Stimulated activated effector memory CD8-positive, alpha-beta T cell treated with anti-CD3 and anti-CD28 coated beads, Interleukin-12 subunit alpha, Interleukin-12 subunit beta, amount 100 ng/mL, for 72 hours (primary cell): ENCODE measurements around the gene HDAC4.
A peak's percentile ranks its signal among the peaks of the same experiment; 100 is the strongest.
"Not testable (repeated sequence)": the region's sequence is repeated elsewhere in the genome, so short reads cannot be mapped to it uniquely, and the experiment has no call there.

Source experiments
- ATAC-seq: fragments of 150-1000 bp; cut with Tn5 transposase; 2 replicates; pipeline ENCODE4 v1.10.0; 2021
- DNase-seq, 2 donors: peaks; one replicate each; pipeline ENCODE4 v3.0.0; 2021 to 2022; ENCODE audit warnings: low spot score in 2 of 2
- H3K27ac Mint-ChIP-seq: one replicate; pipeline ENCODE4 v1.8.0; 2022; ENCODE audit warnings: mild to moderate bottlenecking, mixed read lengths
- H3K36me3 Mint-ChIP-seq: one replicate; pipeline ENCODE4 v1.8.0; 2022; ENCODE audit warnings: mild to moderate bottlenecking, mixed read lengths
- H3K4me1 Mint-ChIP-seq: one replicate; pipeline ENCODE4 v1.8.0; 2022; ENCODE audit warnings: mixed read lengths
- H3K4me3 Mint-ChIP-seq: one replicate; pipeline ENCODE4 v1.8.0; 2022; ENCODE audit warnings: mild to moderate bottlenecking, mixed read lengths
- H3K9me3 Mint-ChIP-seq: one replicate; pipeline ENCODE4 v1.8.0; 2022; ENCODE audit warnings: mixed read lengths

HDAC4 gene

GRCh38 chr2:239079671-239080294, 321.0 kb downstream of the HDAC4 start:
- Mint-ChIP-seq H3K36me3 (peaks cover 31% of the 10 kb centered on the region), H3K9me3 (no peaks in the 10 kb centered on the region), H3K4me3 (no peak overlapping the region), H3K27ac (no peak overlapping the region), H3K4me1 (no peaks in the 10 kb centered on the region)
- no peak for ATAC-seq
- no peak for DNase-seq

GRCh38 chr2:239078128-239078924, 322.5 kb downstream of the HDAC4 start:
- no peak overlapping the region for H3K27ac Mint-ChIP-seq
- DNase-seq (no peak), ATAC-seq (no peak)
- no peaks in the 10 kb centered on the region for H3K9me3 Mint-ChIP-seq
- H3K4me1 Mint-ChIP-seq, result no peaks in the 10 kb centered on the region
- H3K36me3 Mint-ChIP-seq, result peaks cover 40% of the 10 kb centered on the region
- H3K4me3 Mint-ChIP-seq, result no peak overlapping the region

- DNase-seq (no peak), ATAC-seq (no peak)
- no peaks in the 10 kb centered on the region for H3K4me1 Mint-ChIP-seq
- peak overlapping the region; percentile 34 for H3K27ac Mint-ChIP-seq
- H3K36me3 Mint-ChIP-seq, result peaks cover 50% of the 10 kb centered on the region
- no peak overlapping the region for H3K4me3 Mint-ChIP-seq
- H3K9me3 Mint-ChIP-seq, result no peaks in the 10 kb centered on the region
These were observed 323.6 kb downstream of the HDAC4 start for GRCh38 chr2:239077260-239077659.

GRCh38 chr2:239075918-239076758, 324.7 kb downstream of the HDAC4 start:
- Mint-ChIP-seq H3K36me3 (peaks cover 58% of the 10 kb centered on the region), H3K9me3 (no peaks in the 10 kb centered on the region), H3K27ac (peak overlapping the region; percentile 34), H3K4me3 (no peak overlapping the region), H3K4me1 (no peaks in the 10 kb centered on the region)
- no peak for ATAC-seq
- no peak for DNase-seq

- no peak for DNase-seq
- H3K4me1 Mint-ChIP-seq, result no peaks in the 10 kb centered on the region
- no peak overlapping the region for H3K4me3 Mint-ChIP-seq
- peak overlapping the region; percentile 40 for H3K27ac Mint-ChIP-seq
- peaks cover 43% of the 10 kb centered on the region for H3K36me3 Mint-ChIP-seq
- no peak for ATAC-seq
- no peaks in the 10 kb centered on the region for H3K9me3 Mint-ChIP-seq
These were observed 326.9 kb downstream of the HDAC4 start for GRCh38 chr2:239073745-239074530.

DNA sequence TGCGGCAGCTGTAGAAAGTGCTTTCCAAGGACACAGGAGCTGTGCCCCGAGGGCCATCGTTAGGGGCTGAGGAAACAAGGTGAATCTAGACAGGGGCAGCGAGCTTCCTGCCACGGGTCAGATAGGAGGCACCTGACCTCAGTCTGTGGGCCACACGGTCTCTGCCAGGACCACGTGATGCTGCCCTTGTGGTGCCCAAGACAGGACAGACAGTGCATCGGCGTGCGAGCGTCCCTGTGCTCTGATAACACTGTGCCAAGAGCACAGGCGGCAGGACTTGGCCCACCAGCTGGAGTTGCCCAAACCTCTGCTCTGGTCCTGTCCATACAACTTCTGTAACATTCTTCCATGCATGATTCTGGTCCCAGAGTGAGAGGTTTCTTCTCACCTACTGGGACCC, 327.6 kb downstream of the HDAC4 start:
- Mint-ChIP-seq H3K4me1 (no peaks in the 10 kb centered on the region), H3K36me3 (peaks cover 43% of the 10 kb centered on the region), H3K27ac (no peak overlapping the region)

DNA sequence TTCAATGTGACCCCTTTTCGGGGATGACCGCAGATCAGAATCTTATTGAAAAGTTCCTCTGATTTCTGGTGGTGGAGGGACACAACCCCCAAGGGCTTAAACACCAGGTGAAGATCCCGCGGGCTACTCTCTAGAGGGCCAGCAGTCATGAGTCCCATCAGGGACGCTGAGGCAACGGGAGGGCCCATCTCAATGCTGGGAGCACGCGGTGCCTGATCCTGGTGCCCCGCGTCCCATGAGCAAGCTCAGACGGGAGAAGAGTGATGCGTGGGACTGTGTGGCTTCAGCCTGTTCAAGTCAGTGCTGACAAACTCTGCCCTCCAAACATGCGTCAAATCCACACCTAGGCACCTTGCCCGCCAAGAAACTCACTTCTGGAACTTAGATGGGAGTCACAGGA, 328.0 kb downstream of the HDAC4 start:
- no peak for ATAC-seq
- no peaks in the 10 kb centered on the region for H3K9me3 Mint-ChIP-seq
- DNase-seq, result no peak
- H3K4me3 Mint-ChIP-seq, result no peak overlapping the region
- H3K27ac Mint-ChIP-seq, result no peak overlapping the region
- H3K4me1 Mint-ChIP-seq, result no peaks in the 10 kb centered on the region
- peaks cover 43% of the 10 kb centered on the region for H3K36me3 Mint-ChIP-seq

More for the DNA sequence above, 327.6 kb downstream of the HDAC4 start:
- no peaks in the 10 kb centered on the region for H3K9me3 Mint-ChIP-seq
- no peak overlapping the region for H3K4me3 Mint-ChIP-seq
- ATAC-seq, result no peak
- no peak for DNase-seq

GRCh38 chr2:239070466-239070865, 330.4 kb downstream of the HDAC4 start:
- Mint-ChIP-seq H3K4me1 (no peaks in the 10 kb centered on the region), H3K27ac (no peak overlapping the region), H3K36me3 (peaks cover 49% of the 10 kb centered on the region), H3K4me3 (no peak overlapping the region), H3K9me3 (no peaks in the 10 kb centered on the region)
- DNase-seq (no peak), ATAC-seq (no peak)

DNA sequence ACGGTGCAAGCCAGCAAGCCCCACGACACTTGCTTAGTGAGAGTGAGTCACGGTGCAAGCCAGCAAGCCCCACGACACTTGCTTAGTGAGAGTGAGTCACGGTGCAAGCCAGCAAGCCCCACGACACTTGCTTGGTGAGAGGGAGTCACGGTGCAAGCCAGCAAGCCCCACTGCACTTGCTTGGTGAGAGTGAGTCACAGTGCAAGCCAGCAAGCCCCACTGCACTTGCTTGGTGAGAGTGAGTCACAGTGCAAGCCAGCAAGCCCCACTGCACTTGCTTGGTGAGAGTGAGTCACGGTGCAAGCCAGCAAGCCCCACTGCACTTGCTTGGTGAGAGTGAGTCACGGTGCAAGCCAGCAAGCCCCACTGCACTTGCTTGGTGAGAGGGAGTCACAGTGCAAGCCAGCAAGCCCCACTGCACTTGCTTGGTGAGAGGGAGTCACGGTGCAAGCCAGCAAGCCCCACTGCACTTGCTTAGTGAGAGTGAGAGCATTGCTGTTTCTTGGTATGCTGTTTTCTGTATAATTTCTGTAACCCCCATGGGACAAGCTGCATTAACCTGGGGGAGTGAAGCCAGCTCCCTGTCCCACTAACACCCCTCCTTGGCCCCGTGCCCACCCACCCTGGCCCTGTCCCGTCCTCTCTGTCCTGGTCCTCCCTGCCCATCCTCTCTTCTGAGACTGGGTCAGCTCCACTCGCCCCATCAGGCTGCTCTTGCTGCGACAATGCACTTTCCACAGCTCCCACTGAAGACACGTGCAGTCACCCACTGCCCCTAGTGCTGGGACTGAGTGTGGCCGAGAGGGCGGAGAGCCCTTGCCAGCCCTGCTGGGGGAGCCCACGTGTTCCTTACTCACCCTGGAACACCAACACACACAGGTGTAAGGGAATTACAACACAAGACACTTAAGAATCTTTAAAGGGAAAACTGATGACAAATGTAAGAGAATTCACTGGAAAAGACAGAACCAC, 331.2 kb downstream of the HDAC4 start:
- H3K9me3 Mint-ChIP-seq, ATAC-seq, H3K4me1 Mint-ChIP-seq, DNase-seq, H3K4me3 Mint-ChIP-seq: not testable (repeated sequence)
- H3K27ac Mint-ChIP-seq, result peak overlapping the region; percentile 43
- H3K36me3 Mint-ChIP-seq, result peaks cover 41% of the 10 kb centered on the region

GRCh38 chr2:239068411-239068810, 332.4 kb downstream of the HDAC4 start:
- H3K36me3 Mint-ChIP-seq, result peaks cover 34% of the 10 kb centered on the region
- H3K27ac Mint-ChIP-seq, result no peak overlapping the region
- no peaks in the 10 kb centered on the region for H3K9me3 Mint-ChIP-seq
- DNase-seq (no peak), ATAC-seq (no peak)
- H3K4me3 Mint-ChIP-seq, result no peak overlapping the region
- H3K4me1 Mint-ChIP-seq, result no peaks in the 10 kb centered on the region

DNA sequence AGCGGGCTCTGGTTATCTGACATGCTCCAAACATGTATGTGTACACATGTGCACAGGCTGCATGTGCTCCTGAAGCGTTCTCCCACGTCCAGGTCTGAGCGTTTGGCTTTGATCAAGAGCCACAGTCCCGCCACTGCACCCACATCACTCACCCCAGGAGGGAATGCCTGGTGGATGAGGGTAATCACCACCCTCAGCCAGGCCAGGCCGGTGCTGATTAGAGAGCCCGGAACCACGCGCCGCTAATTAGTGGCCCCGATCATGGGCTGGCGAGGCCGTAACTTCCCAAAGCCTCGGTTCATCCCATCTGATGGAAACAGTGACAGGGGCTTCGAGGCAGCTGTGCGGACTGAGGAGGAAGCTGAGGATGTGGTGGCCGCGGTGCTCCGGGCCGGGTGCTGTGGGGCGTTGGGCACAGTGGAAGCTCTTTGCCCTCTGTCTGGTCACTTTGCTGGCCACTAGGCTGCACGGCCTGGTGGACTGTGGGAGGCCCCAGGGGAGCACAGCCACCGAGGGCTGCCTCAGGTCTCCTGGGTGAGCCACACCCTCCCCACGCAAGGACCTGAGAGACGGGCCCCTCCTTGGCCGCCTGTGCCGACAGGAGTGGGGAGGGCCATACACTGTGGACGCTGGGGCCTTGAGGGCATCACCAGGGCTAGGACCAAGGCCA, 333.5 kb downstream of the HDAC4 start:
- Mint-ChIP-seq H3K36me3 (peaks cover 24% of the 10 kb centered on the region), H3K27ac (no peak overlapping the region), H3K4me3 (no peak overlapping the region), H3K9me3 (no peaks in the 10 kb centered on the region), H3K4me1 (no peaks in the 10 kb centered on the region)
- ATAC-seq (no peak), DNase-seq (no peak)

GRCh38 chr2:239066597-239066996, 334.2 kb downstream of the HDAC4 start:
- Mint-ChIP-seq H3K9me3 (no peaks in the 10 kb centered on the region), H3K4me1 (no peaks in the 10 kb centered on the region), H3K4me3 (no peak overlapping the region), H3K36me3 (peaks cover 17% of the 10 kb centered on the region), H3K27ac (no peak overlapping the region)
- ATAC-seq (no peak), DNase-seq (no peak)

DNA sequence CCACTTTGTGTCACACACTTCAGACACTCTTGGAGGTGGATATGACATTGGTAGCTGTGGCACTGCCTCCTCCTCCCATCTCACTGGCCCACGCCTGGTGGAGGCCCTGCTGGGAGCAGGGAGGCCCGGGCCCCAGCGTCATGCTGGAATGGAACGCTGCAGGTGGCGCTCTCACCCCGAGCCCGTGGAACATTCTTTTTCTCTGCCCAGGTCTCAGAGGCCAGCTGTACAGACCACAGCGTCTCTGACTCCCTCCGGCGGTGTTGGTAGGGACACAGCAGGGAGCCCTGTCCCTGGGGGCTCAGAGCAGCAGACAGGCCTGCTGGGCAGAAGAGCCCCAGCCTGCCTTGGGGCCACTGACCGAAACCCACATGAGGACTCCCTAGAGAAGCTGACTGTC, 334.9 kb downstream of the HDAC4 start:
- Mint-ChIP-seq H3K27ac (no peak overlapping the region), H3K9me3 (no peaks in the 10 kb centered on the region), H3K4me3 (no peak overlapping the region), H3K4me1 (no peaks in the 10 kb centered on the region), H3K36me3 (peaks cover 16% of the 10 kb centered on the region)
- no peak for ATAC-seq
- DNase-seq, result no peak

DNA sequence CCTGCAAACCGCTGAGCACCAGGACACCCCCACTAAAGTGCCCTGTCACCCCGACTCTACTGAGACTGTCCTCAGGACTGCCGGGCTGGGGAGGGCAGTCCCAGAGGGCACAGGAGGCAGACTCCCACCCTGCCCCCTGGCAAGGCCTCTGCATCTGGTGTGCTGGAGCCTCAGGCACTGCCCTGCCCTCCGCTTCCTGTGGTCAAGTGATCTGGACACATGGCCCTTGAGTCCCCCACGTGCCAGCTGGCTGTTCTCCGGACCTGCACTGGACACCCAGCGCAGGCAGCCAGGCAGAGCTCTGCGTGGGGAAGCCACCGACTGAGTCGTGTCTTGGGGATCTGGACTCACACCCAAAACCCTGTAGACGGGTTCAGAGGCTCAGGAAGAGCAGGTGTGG, 335.3 kb downstream of the HDAC4 start:
- Mint-ChIP-seq H3K9me3 (no peaks in the 10 kb centered on the region), H3K36me3 (peaks cover 16% of the 10 kb centered on the region), H3K27ac (no peak overlapping the region), H3K4me3 (no peak overlapping the region), H3K4me1 (no peaks in the 10 kb centered on the region)
- no peak for ATAC-seq
- no peak for DNase-seq
